Inflammatory macrophage treated with lipopolysaccharide for 1 hour (primary cell): ENCODE measurements around the gene MAPK14.

Experiments
- DNase-seq, 2 donors: peaks; one replicate each; pipeline ENCODE4 v3.0.0-alpha.2; 2020 to 2022

The MAPK14 gene

GRCh38 chr6:36141091-36141490, 113.5 kb downstream of the MAPK14 start:
- DNase-seq: peak in 1 of 2 donors; percentile 46

- DNase-seq: no peak
Observed at GRCh38 chr6:36141961-36142360, 114.4 kb downstream of the MAPK14 start.

DNA sequence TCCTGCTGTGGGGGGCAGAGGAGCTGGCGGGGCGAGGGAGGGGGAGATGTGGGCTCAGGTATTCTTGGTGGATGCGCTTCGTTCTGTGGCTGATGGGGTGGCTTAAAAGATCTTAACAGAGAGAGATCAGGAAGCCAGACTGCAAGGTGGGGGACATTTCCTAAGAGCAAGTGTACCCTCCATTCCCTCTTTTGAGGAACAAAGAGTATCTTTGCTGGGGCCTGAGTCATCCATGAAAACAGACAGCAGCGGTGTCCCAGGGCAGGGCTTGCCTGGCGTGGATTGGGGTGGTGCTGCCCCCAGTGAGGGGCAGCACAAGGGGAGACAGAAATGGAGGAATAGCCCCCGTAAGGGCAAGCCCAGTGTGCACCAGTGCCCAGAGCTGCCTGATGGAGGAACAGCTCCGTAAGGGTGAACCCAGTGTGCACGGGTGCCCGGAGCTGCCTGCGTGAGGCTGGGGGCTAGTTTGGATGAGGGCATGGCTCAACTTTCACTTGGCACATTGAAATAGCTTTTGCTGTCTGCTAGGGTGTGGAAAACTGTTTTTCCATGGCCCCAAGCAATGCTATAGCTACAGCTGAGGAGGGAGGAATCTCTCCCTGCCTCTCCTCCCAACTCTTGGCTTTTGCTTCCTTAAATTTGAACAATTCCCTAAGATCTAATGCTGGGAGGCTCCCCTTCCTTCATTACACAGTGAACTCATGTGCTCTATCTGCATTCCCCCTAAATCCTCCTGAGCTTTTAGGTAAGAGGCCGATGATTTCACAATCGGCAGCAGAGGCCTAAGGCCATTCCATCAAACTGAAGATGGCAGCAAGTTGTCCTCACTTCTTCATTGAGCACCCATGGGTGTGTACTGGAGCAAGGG, 115.6 kb downstream of the MAPK14 start:
- no peak for DNase-seq

DNA sequence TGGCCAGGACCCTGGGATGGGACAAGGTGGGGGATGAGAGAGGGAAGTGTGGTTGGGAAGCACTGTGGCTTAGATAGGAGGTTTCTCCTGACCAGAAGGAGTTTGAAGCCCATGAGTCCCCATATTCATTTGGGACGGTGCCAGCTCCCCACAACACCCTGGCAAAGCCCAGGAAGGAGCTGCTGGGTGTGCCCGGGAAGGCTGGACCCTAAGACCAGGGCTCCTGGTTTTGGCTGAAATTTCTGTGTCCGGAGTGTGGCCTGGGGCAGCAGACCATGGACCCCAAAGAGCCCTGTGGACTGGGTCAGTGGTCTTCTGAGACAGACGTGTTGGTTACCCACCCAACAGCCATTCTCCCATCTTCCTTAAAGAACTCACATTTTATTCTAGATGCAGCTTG, 117.9 kb downstream of the MAPK14 start:
- DNase-seq: no peak

DNA sequence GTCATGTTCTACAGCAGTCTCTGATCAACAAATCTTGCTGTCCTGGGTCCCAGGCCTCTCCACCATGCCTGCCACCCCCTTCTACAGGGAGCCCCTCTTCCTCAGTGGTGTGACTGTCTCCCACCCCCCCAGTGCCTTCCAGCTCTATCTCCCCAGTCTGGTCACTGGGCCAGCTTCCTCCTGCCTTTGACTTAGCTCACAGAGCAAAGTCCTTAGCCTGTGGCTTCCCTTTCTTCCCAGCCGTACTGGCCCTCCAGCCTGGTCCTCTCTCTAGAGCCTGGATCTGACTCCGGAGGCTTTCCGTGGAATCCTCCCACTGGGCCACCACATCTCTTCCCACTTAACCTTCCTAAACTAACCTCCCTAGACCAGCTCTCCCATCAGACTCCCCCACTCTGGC, 119.7 kb downstream of the MAPK14 start:
- no peak for DNase-seq

DNA sequence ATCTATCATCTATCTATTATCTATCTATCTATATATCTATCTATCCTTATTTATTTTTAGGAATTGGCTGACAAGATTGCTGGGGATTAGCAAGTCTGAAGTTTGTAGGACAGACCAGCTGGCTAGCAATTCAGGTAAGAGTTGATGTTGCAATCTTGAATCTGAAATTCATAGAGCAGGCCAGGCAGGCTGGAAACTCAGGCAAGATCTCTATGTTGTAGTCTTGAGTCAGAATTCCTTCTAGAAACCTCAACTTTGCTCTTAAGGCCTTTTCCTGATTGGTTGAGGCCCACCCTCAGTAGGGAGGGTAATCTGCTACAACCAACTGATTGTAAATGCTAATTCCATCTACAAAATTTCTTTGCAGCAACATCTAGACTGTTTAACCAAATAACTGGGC, 121.9 kb downstream of the MAPK14 start:
- no peak for DNase-seq

DNA sequence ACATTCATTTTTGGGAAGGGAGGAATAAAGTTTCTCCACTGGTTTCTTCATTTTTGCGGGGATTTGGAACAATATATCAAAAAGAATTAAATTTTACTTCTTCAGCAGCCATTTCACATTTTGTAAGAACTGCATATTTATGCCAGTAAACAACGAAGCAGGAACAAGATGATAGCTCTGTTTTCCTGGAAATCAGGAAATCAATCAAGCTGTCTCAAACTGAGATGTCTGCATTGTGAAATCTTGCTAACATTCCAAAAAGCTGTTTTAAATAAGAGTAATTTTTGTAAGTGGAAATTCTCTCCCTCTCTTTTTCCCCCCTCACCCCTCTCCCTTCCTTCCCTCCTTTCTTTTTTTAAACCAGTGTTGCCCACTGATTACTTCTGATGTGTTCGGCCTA, 122.7 kb downstream of the MAPK14 start:
- peak in 1 of 2 donors; percentile 9 for DNase-seq

DNA sequence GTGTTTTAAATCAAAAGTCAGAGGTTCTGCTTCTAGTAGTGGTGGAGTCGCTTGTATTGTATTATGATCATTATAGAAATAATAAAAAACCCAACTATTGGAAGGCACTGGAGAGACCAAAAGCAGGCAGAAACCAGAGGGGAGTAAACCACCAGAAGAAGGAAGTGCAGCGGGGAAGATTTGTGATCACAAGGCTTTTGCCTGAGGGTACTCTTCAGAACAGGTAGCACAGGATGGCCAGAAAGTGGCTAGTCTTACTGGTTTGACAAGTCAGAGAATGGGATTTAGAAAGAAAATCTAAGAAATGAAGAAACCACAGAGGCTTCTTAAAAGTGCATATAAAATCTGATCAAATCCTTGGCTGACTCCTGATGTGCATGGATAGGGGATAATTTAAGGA, 126.7 kb downstream of the MAPK14 start:
- no peak for DNase-seq

DNA sequence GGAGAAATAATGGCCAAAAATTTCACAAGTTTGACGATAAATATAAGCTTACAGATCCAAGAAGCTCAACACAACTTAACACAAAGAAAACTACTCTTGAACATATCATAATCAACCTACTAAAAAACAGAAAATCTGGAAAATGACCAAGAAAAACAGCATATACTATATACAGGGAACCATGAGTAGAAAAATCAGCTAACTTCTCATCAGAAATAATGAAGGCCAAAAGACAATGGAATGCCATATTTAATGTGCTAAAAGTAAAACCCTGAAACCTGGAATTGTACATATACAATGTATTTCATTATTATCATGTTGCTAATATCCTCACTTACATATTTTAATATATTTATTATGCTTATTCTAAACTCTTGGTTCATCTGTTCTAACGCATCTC, 128.1 kb downstream of the MAPK14 start:
- no peak for DNase-seq

- DNase-seq: no peak
Observed at GRCh38 chr6:36160147-36160760, 132.6 kb downstream of the MAPK14 start.
